AG10803 (cell line): Measurements from ENCODE around the gene VPS45.
A peak's percentile ranks its signal among the peaks of the same experiment; 100 is the strongest.

Experiments
- DNase-seq: peaks from one replicate; pipeline ENCODE4 v3.0.0; 2010; ENCODE audit warnings: low read depth
- H3K4me3 ChIP-seq: 2 replicates; pipeline ENCODE4 v1.5.1; 2011; ENCODE audit warnings: mild to moderate bottlenecking, low read length, control low read depth
- TF ChIP-seq, protein P1 (sequence below): conservative IDR thresholded peaks from 2 replicates; pipeline ENCODE4 v1.5.1; 2011; ENCODE audit warnings: mild to moderate bottlenecking, low read length, control low read depth, inconsistent platforms

The VPS45 gene

GRCh38 chr1:150072959-150073358 lies 5.4 kb downstream of the VPS45 start:
- no peak overlapping the region for H3K4me3 ChIP-seq
- TF ChIP-seq, protein P1, sequence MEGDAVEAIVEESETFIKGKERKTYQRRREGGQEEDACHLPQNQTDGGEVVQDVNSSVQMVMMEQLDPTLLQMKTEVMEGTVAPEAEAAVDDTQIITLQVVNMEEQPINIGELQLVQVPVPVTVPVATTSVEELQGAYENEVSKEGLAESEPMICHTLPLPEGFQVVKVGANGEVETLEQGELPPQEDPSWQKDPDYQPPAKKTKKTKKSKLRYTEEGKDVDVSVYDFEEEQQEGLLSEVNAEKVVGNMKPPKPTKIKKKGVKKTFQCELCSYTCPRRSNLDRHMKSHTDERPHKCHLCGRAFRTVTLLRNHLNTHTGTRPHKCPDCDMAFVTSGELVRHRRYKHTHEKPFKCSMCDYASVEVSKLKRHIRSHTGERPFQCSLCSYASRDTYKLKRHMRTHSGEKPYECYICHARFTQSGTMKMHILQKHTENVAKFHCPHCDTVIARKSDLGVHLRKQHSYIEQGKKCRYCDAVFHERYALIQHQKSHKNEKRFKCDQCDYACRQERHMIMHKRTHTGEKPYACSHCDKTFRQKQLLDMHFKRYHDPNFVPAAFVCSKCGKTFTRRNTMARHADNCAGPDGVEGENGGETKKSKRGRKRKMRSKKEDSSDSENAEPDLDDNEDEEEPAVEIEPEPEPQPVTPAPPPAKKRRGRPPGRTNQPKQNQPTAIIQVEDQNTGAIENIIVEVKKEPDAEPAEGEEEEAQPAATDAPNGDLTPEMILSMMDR: peak; percentile 60
- peak; percentile 43 for DNase-seq

- TF ChIP-seq, protein P1: no peak
- H3K4me3 ChIP-seq: no peak overlapping the region
- no peak for DNase-seq
Observed at GRCh38 chr1:150073516-150073915, 5.9 kb downstream of the VPS45 start.

GRCh38 chr1:150076066-150076465 lies 8.5 kb downstream of the VPS45 start:
- H3K4me3 ChIP-seq: no peak overlapping the region
- TF ChIP-seq, protein P1: no peak
- DNase-seq: no peak

DNA sequence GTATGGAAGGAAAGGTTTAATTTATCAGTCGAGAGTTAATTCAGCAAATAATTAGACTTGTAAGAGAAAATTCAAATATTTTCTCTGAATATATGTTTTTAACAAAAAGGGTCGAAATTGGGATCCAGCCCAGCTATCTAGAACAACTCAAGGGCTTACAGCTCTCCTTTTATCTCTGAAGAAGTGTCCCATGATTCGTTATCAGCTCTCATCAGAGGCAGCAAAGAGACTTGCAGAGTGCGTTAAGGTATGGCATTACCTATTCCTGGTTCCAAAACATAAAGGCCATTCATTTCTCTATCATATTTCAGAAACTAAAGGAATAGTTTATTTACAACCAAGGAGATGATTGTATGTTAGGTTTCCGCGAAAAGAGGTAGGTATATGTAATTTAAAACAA lies 9.4 kb downstream of the VPS45 start:
- H3K4me3 ChIP-seq: no peak overlapping the region
- no peak for DNase-seq
- TF ChIP-seq, protein P1: no peak

DNA sequence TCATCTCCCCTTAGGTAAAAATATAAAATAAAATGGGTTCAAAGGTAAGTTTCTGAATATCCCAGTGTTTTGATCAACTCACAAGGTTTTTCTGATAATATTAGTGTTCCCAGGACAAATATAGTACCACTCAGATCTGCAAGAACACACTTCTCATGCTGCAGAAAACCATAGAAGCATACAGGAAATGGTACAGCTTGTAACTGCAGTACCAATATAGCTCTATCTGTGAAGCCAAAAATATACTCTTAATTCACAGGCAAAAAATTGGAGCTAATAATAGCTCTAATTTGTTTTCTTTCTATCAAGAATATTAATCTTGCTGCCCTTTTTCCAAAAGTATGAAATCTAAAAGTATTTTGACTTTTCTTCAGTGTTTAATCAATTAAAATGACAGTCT lies 13.2 kb downstream of the VPS45 start:
- H3K4me3 ChIP-seq: no peak overlapping the region
- no peak for DNase-seq
- TF ChIP-seq, protein P1: no peak

GRCh38 chr1:150082494-150082893 lies 14.9 kb downstream of the VPS45 start:
- TF ChIP-seq, protein P1: no peak
- DNase-seq: no peak
- H3K4me3 ChIP-seq: no peak overlapping the region

- peak; percentile 69 for DNase-seq
- TF ChIP-seq, protein P1: no peak
Observed at GRCh38 chr1:150083907-150084306, 16.3 kb downstream of the VPS45 start.

More at GRCh38 chr1:150083907-150084306, 16.3 kb downstream of the VPS45 start:
- H3K4me3 ChIP-seq: no peak overlapping the region
